ENCODE data around the gene DCAF8.

GRCh38 chr1:160206421-160207117, 55.8 kb downstream of the DCAF8 start:
- TF ChIP-seq CTCF (conservative IDR thresholded peaks at IDR 0.05; ENCODE audit: low read depth in 2 of 2) (no peak), EZH2 (IDR thresholded peaks at IDR 0.05; ENCODE audit: low read depth, unreplicated experiment) (no peak), REST (IDR thresholded peaks at IDR 0.05; ENCODE audit: unreplicated experiment) (no peak), EZH2phosphoT487 (IDR thresholded peaks at IDR 0.05; ENCODE audit: unreplicated experiment) (no peak), JUNB (IDR thresholded peaks at IDR 0.05; ENCODE audit: unreplicated experiment) (no peak), POLR2AphosphoS5 (IDR thresholded peaks at IDR 0.05; ENCODE audit: low read depth) (0 out of 2 replicates have a peak, but pooled peaks have one; percentile 19), CREB1 (CRISPR knock-in tag; IDR thresholded peaks at IDR 0.05; ENCODE audit: low read depth) (no peak), NANOG (IDR thresholded peaks at IDR 0.05; ENCODE audit: borderline replicate concordance) (no peak), ETS1 (IDR thresholded peaks at IDR 0.05) (no peak)

Data from GM23338 (cell line).